ENCODE measurements around the gene SLC39A11.

DNA sequence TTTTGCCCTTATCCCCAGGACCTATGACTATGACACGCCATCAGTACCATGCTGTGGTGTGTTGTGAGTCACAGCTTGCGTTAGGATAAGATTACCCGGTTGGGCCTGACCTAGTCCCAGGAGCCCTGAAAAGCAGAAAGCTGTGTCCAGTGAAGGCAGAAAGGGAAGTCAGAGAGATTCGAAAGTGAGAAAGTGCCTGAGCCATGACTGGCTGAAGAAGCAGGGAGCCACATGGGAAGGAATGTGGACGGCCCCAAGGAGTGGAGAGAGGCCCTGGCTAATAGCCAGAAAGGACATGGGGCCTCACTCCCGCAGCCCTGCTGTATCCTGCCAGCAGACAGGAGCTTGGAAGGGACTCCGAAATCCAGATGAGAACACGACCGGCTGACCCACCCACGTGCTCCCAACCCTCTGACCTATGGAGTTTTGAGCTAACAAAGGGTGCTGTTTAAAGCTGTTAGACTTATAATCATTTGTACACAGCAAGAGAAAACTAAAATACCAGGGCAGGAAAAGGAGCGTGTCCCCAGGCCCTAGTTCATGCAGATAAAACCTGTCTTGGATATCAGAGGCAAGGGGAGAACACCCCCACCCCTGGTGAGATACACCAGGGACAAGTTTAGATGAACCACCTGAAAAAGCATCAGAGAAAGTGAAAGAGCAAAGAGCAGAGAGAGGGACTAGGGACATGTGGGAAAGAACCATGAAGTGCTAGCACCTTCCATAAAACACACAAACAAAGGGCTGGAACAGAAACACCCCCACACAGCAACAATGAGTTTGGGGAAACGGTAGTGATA lies 115.3 kb downstream of the SLC39A11 start:
- TF ChIP-seq, protein P1, sequence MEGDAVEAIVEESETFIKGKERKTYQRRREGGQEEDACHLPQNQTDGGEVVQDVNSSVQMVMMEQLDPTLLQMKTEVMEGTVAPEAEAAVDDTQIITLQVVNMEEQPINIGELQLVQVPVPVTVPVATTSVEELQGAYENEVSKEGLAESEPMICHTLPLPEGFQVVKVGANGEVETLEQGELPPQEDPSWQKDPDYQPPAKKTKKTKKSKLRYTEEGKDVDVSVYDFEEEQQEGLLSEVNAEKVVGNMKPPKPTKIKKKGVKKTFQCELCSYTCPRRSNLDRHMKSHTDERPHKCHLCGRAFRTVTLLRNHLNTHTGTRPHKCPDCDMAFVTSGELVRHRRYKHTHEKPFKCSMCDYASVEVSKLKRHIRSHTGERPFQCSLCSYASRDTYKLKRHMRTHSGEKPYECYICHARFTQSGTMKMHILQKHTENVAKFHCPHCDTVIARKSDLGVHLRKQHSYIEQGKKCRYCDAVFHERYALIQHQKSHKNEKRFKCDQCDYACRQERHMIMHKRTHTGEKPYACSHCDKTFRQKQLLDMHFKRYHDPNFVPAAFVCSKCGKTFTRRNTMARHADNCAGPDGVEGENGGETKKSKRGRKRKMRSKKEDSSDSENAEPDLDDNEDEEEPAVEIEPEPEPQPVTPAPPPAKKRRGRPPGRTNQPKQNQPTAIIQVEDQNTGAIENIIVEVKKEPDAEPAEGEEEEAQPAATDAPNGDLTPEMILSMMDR (IDR thresholded peaks at IDR 0.05; ENCODE audit: low read length): no peak
- TF ChIP-seq EZH2 (optimal IDR thresholded peaks at IDR 0.05; ENCODE audit: low read depth, low read length) (no peak), EZH2phosphoT487 (IDR thresholded peaks at IDR 0.05; ENCODE audit: low read length) (no peak)

Data from MM.1S (cell line).